Endothelial cell of umbilical vein (primary cell): ENCODE measurements around the gene RESP18. TPM values are rescaled to one million over a fixed set of nuclear protein-coding genes. Genes with fewer than 3 reads are reported as not detected.

Experiments used
- BruUV-seq: library from RNA; stranded (reverse); fragments of 400-500 nt; replicated peaks from 2 replicates; lab custom pipeline; 2021; lab: Mats Ljungman, UMichigan
- CTCF ChIA-PET: fragments of 300-600, 350-600 bp; sonication (Branson Sonifier 250); formaldehyde crosslinking; loops from one replicate; lab custom pipeline; 2021; ENCODE audit warnings: antibody characterized with exemption, inconsistent platforms; lab: Charles Lee
- POLR2A ChIA-PET: fragments of 300-600, 350-600 bp; sonication (Branson Sonifier 250); formaldehyde crosslinking; loops from one replicate; lab custom pipeline; 2021; ENCODE audit warnings: antibody characterized with exemption, inconsistent platforms; lab: Charles Lee
- DNase-seq: peaks from one replicate; pipeline ENCODE4 v3.0.0-alpha.2; 2011; ENCODE audit warnings: low read depth, low spot score
- FAIRE-seq: peaks from 2 replicates; lab custom pipeline; 2011; peaks lifted over from hg19 to GRCh38; lab: Jason Lieb, UNC
- H2AFZ ChIP-seq: 2 replicates; pipeline ENCODE4 v1.6.0; 2012; ENCODE audit warnings: low read depth, low read length, control low read depth, inconsistent platforms
- H3K27ac ChIP-seq: 2 replicates; pipeline ENCODE4 v1.5.1; 2011; ENCODE audit warnings: low read depth, mild to moderate bottlenecking, control low read depth, low read length, moderate library complexity; ENCODE audit not compliant: insufficient read depth
- H3K27me3 ChIP-seq, 2 experiments: 2 replicates each; pipeline versions ENCODE4 v1.6.0 to v1.6.1; 2011; ENCODE audit warnings: low read length in 2 of 2, mixed read lengths in 1 of 2; ENCODE audit not compliant: control insufficient read depth in 2 of 2, insufficient read depth in 2 of 2
- H3K36me3 ChIP-seq, 2 experiments: 2 replicates in 1 of 2; 3 replicates in 1 of 2; pipeline ENCODE4 v1.5.1; 2011; ENCODE audit warnings: low read length in 2 of 2, mild to moderate bottlenecking in 1 of 2, moderate library complexity in 1 of 2; ENCODE audit not compliant: control insufficient read depth in 2 of 2, insufficient read depth in 2 of 2; ENCODE audit errors: extremely low read depth in 1 of 2
- H3K4me1 ChIP-seq: 3 replicates; pipeline ENCODE4 v1.5.1; 2011; ENCODE audit warnings: mild to moderate bottlenecking, low read length; ENCODE audit not compliant: control insufficient read depth, insufficient read depth; ENCODE audit errors: extremely low read depth
- H3K4me2 ChIP-seq: 2 replicates; pipeline ENCODE4 v1.6.1; 2011; ENCODE audit warnings: low read length, control low read depth, mixed read lengths; ENCODE audit not compliant: insufficient read depth
- H3K4me3 ChIP-seq, 3 experiments: fragments of 200-600 bp in 1 of 3; sonication (generic), shearing (Covaris generic) in 1 of 3; replicated peaks in 1 of 3; 2 replicates each; pipeline ENCODE4 v1.5.1; 2011 to 2016; ENCODE audit warnings: control low read depth in 3 of 3, low read length in 3 of 3, mild to moderate bottlenecking in 2 of 3, inconsistent platforms in 1 of 3, low read depth in 1 of 3, moderate library complexity in 1 of 3; ENCODE audit not compliant: insufficient read depth in 1 of 3
- H3K79me2 ChIP-seq: 2 replicates; pipeline ENCODE4 v1.6.0; 2012; ENCODE audit warnings: low read length, inconsistent platforms; ENCODE audit not compliant: control insufficient read depth, insufficient read depth
- H3K9ac ChIP-seq: replicated peaks from 2 replicates; pipeline ENCODE3; 2011; ENCODE audit warnings: low read length, control low read depth; ENCODE audit not compliant: insufficient read depth; ENCODE audit errors: extremely low read depth
- H3K9me1 ChIP-seq: replicated peaks from 3 replicates; pipeline ENCODE4 v1.6.0; 2011; ENCODE audit warnings: mild to moderate bottlenecking, low read length; ENCODE audit not compliant: control insufficient read depth, insufficient read depth; ENCODE audit errors: extremely low read depth
- H3K9me3 ChIP-seq: replicated peaks from 2 replicates; pipeline ENCODE4 v1.5.1; 2012; ENCODE audit warnings: low read length, inconsistent platforms; ENCODE audit not compliant: control insufficient read depth, insufficient read depth
- H4K20me1 ChIP-seq: replicated peaks from 2 replicates; pipeline ENCODE3; 2011; ENCODE audit warnings: mild to moderate bottlenecking, low read length; ENCODE audit not compliant: control insufficient read depth, insufficient read depth; ENCODE audit errors: extremely low read depth
- CTCF ChIP-seq, 2 donors: IDR thresholded peaks; 1 replicate in 1 of 2; 2 replicates in 1 of 2; pipeline ENCODE4 v1.5.1; 2011; ENCODE audit warnings: low read length in 2 of 2, mild to moderate bottlenecking in 2 of 2, moderate library complexity in 2 of 2, control low read depth in 1 of 2, inconsistent platforms in 1 of 2, low read depth in 1 of 2; ENCODE audit not compliant: insufficient read depth in 1 of 2; ENCODE audit errors: extremely low read depth in 1 of 2
- EZH2 ChIP-seq: IDR thresholded peaks from 2 replicates; pipeline ENCODE4 v1.6.1; 2012; ENCODE audit warnings: borderline replicate concordance, low read depth, mild to moderate bottlenecking, moderate library complexity, low read length, inconsistent platforms; ENCODE audit not compliant: severe bottlenecking
- FOS ChIP-seq: IDR thresholded peaks from 2 replicates; pipeline ENCODE4 v1.6.1; 2011; ENCODE audit warnings: mild to moderate bottlenecking, low read length, moderate library complexity, borderline replicate concordance; ENCODE audit not compliant: insufficient read depth
- GATA2 ChIP-seq: IDR thresholded peaks from 2 replicates; pipeline ENCODE4 v1.7.0; 2011; ENCODE audit warnings: low read depth, mild to moderate bottlenecking, moderate library complexity, mixed read lengths, low read length; ENCODE audit not compliant: insufficient read length, insufficient read depth
- JUN ChIP-seq: IDR thresholded peaks from 2 replicates; pipeline ENCODE4 v1.6.1; 2011; ENCODE audit warnings: borderline replicate concordance, low read depth; ENCODE audit not compliant: insufficient read length, insufficient read depth
- MAX ChIP-seq: IDR thresholded peaks from 2 replicates; pipeline ENCODE4 v1.6.1; 2011; ENCODE audit not compliant: insufficient read depth, insufficient read length
- MYC ChIP-seq: IDR thresholded peaks from one replicate; pipeline ENCODE4 v1.6.1; 2011; ENCODE audit warnings: mild to moderate bottlenecking, low read depth, low read length
- POLR2A ChIP-seq: IDR thresholded peaks from 2 replicates; pipeline ENCODE4 v1.6.1; 2012; ENCODE audit warnings: low read depth, mild to moderate bottlenecking, control low read depth, low read length
- POLR2AphosphoS5 ChIP-seq: IDR thresholded peaks from 2 replicates; pipeline ENCODE4 v1.6.1; 2012; ENCODE audit warnings: low read depth, mild to moderate bottlenecking, control low read depth, low read length, moderate library complexity; ENCODE audit not compliant: insufficient read depth
- dilution Hi-C: fragments of 300-500 bp; cut with MboI; formaldehyde crosslinking; loops from one replicate; pipeline ENCODE4 v1.15.0; 2019; ENCODE audit warnings: low sequenced_read_pairs; ENCODE audit not compliant: extremely low pct_ligation_motif_present
- intact Hi-C: fragments of 100-400 bp; cut with micrococcal nuclease; formaldehyde crosslinking; loops from one replicate; pipeline ENCODE4 v1.10.0; 2022
- polyA plus RNA-seq, 4 experiments: library from polyadenylated mRNA; depleted of rRNA in 3 of 4; stranded (reverse) in 3 of 4; unstranded in 1 of 4; fragments of >200 nt; gene quantifications; 2 replicates each; pipeline versions ENCODE4 v1.2.1 to v1.2.3, GENCODE V29; 2011 to 2012; ENCODE audit warnings: missing spikeins in 1 of 4
- total RNA-seq: library from RNA; stranded (reverse); gene quantifications from 2 replicates; pipeline ENCODE4 v1.2.3, GENCODE V29; 2021

The RESP18 gene
- total and polyA plus RNA-seq, 2 donors (not counting 3 experiments of a cell fraction or from before 2014, with no cell fraction given), result not detected

- Histone ChIP-seq H4K20me1 (no peaks in the 10 kb centered on the region), H3K79me2 (no peaks in the 10 kb centered on the region), H3K36me3 (peaks cover 0 to 30% of the 10 kb centered on the region in 2 experiments), H3K27me3 (no peaks in the 10 kb centered on the region), H3K4me2 (no peak overlapping the region), H3K9me1 (no peaks in the 10 kb centered on the region), H3K9ac (no peak overlapping the region), H3K4me3 (no peak overlapping the region), H3K27ac (no peak overlapping the region), H3K9me3 (no peaks in the 10 kb centered on the region), H3K4me1 (no peaks in the 10 kb centered on the region), H2AFZ (no peak overlapping the region)
- DNase-seq (no peak), FAIRE-seq (no peak)
- POLR2A ChIA-PET, result interaction anchor here (1.4 kb wide), 1 partner anchor 9 kb away, joined by 7 read pairs; the partner anchor contains the start of gene DNPEP
- no peak for TF ChIP-seq MAX
- TF ChIP-seq CTCF (IDR thresholded peaks at IDR 0.05; ENCODE audit: extremely low read depth in 1 of 2, insufficient read depth in 1 of 2, low read depth in 1 of 2, low read length in 2 of 2), result no peak
- TF ChIP-seq POLR2AphosphoS5, result no peak
- TF ChIP-seq MYC, result no peak
- TF ChIP-seq GATA2, result no peak
- no peak for TF ChIP-seq POLR2A
- TF ChIP-seq EZH2, result no peak
- TF ChIP-seq JUN, result no peak
- TF ChIP-seq FOS, result no peak
- no TSS peak for BruUV-seq
- CTCF ChIA-PET, result interaction anchor here (0.6 kb wide), 1 partner anchor 10 kb away, joined by 4 read pairs; the partner anchor contains the start of gene DNPEP
- intact Hi-C loops, result no loop called here
- dilution Hi-C loops, result no loop called here
Observed at GRCh38 chr2:219378163-219378851, 45.8 kb upstream of the RESP18 start.
